ENCODE measurements around the gene SGCD.

SGCD gene

DNA sequence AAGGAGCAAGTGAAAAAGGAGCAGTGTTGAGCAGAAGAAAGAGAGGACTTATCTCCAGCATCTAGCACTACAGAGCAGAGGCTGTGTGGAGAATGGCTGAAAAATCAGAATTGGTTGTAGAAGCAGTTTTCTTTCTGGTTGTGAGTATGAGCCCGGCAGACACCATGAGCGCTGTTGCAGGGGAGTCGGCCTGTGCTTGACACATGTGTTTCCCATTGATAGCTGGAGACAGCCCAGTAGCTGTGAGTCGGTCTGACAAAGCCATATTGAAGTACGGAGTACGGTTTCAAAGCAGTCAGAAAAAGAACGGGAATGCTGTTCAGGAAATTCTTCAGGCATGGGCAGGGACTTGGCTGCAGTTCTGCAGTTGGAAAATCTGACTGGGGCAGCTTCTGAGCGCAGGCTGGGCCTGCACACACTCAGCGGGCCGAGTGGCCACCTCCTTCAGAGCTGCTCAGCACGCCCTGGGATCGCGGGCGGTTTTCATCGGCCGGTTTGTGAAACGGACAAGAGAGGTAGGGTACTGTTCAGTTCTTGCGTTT lies at the start of gene SGCD:
Gene SGCD, plus strand, starts transcription at position 447 of the 542 bp plus-strand sequence.
- DNase-seq = no peak

DNA sequence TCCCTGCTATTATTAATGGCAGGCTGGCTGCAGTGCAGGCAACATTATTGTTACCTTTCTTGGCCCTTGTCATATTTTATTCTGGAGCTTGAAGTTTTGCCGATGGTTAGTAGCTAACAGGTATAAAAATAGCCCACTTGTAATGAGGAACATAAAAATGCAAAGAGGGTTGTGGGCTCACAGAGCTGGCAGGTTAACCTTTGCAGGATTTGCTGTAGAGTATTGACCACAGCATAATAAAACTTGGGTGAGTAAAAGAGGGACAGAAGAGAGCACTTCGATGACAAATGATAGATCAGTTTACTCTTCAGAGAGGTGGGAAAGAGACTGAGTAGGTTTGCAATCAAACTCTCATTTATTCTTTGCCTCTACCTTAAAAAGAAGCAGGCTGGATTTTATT lies 49.7 kb upstream of the SGCD start:
- no peak for DNase-seq

DNA sequence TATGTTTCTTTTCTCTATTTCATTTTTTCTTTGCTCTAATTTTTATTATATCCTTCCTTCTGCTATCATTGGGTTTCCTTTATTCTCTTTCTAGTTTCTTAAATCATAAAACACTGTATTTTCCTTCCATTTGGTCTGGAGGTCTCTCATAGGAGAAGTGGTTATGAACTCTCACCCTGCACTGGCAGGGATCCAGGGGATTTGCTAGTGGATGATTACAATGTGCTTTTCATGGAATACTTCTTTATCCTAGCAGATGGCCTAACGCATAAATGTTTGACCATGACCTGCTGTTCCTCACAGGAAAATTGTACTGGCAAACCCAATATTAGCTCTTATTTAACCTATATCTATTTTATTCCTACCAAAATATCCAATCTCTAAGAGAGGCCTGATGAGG lies 31.5 kb upstream of the SGCD start:
- no peak for DNase-seq

DNA sequence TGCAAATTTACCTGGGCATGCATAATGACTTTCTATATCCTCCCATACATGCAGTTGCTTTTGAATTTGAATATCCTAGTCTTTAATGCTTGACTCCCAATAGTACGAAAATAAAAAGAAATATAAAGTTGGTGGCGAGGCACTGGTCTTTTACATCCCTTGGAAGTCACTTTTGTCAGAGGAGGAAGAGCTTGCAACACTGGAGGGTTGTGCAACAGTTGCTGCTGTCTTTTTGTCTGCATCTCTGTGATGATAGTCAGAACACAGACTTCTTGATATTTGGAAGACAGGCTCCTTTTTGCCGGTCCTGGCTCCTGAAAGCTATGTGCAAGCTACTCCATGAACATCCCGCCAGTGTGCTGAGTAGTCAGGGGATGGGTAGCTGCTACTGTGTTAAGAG lies 16.8 kb upstream of the SGCD start:
- no peak for DNase-seq

DNA sequence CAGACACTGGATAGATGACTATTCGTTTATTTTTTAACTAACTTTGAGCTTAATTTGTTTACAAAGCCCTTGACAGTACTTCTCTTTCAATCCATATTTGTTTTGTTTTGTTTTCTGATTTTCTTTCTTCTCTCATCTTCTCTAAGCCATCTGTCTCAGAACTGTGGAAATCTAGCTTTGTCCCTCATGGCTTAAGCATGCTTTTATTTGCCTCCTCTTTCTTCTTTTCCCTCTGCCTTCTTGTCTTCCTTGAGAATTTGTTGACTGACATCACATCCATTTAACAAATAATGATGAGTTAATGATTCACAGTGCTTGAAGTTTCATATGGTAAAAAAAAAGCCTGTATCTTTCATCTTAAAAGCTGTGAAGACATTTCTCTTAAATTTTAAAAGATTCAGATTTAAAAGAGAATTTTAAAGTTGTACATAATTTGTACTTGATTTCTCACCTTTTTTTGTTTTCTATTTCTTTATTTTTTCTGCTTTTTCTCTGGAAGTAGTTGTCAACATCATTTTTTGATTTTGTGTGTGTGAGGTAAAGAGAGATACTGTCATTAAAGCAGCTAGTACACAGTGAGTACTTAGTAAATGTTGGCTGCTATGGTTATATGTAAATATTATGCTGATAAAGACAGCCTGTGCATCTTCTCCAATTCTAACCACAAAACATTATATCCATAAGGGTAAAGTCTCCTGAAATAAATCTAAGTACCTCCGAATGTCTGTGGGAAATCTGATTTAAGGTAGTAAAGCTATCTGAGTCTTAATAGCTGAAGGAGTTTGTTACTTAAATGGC lies 13.9 kb upstream of the SGCD start:
- no peak for DNase-seq

DNA sequence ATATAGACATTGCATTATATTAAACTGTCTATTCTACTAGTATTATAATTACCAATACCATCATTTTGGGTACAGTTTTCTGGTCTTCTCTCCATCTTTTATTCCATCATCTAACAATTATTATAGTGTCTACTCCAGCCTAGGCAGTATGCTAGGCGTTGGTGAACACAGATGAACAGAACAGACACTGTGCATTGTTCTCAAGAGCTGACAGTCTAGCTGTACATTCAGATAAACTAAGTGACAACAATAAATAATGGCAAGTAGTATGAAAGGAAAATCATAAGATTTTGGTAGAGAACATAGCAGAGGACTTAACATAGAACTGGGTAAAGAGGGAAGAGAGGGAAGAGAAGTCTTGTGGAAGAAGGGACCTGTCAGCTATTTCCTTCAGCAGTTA lies 12.5 kb upstream of the SGCD start:
- no peak for DNase-seq

DNA sequence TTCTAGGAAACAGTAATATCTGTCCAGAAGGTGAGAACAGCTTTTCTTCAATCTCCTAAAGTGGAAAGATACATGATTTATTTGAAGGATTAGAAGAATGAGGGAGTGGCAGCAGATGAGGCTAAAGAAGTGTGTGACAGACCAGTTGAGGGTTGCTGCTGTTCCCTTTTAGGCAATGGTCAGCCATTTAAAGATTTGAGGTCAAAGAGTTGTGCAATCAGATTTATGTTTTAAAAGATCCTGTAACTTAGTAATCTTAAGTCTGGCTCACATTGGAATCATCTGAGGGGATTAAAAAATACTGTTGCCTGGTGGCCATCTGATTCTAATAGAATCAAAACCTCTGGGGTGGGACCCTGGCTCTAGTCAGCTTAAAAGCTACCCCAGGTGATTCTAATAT lies 4.3 kb upstream of the SGCD start:
- DNase-seq = no peak

DNA sequence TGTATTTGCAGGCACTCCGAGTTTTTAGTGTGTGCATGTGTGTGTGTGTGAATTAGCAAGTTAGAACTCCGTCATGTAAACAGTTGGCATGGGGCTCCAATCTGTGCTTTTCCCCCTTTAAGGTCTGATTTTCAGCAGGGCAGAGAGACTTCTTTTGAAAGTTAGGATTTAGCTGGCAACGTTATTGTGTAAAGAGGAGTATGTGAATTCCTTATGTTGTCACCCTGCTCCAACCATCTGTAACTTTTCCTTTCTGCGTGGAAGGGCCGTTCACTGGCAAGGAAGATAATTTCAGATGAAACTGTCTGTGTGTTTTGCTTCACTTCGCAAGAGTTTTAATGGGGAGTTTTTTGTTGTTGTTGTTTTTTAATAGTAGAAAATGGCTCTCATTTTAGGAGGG lies 332 bp downstream of the SGCD start:
- no peak for DNase-seq

DNA sequence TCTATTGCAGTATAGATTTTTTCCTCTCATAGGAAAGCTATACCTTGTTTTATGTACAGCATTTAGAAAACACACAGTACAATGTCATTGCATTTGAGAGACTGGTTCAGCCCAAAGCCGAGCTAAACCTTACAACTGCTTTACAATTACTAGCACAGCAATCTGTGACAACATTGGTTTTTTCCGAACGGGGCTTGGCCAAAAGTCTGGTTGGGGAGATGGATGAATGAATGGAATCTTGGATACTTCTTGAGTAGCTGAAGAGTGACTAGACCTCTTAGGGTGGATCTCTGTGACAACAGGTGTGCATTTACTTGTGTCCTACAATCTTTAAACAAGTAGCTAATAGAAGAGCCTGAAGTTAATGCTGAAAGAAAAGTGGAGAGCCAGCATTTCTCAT lies 1.2 kb downstream of the SGCD start:
- no peak for DNase-seq

DNA sequence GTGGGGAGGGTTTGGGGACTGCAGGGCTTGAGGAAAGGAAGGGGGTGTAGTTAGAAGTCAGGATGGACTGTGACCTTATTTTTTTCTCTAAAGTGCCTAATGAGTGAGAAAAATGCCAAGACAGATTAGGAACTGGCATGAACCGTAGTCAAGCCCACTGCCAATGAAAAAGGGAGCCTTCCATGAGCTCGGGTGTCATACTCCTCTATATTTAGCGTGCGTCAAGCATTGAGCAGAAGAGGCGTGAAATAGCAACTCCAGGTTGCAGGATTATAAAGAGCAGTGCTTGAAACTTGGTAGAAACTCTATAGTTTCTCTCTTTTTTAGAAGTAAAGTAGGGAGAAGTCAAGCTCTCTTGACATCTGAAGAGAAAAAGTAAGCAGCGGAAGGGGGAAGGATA lies 1.8 kb downstream of the SGCD start:
- no peak for DNase-seq

DNA sequence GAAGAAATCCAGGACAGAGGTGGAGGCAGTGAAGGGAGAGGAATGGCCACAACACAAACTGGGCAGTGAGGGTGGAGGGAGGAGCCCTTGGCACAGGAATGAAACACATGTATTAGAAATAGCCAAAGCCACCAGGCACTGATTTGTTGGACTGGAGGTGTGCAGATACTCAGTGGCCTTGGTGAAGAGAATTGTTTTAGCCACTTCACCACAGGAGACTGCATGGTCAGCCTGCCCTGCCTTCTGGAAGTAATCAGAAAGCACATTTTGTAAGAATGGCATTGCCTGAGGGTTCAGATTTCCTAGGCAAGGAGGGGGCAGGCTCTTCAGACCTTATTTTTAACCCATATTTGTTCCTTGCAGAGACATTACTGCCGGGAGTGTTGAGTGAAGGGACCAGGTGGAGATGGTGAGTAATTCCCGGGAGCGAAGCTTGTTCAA lies 2.2 kb downstream of the SGCD start:
- no peak for DNase-seq

DNA sequence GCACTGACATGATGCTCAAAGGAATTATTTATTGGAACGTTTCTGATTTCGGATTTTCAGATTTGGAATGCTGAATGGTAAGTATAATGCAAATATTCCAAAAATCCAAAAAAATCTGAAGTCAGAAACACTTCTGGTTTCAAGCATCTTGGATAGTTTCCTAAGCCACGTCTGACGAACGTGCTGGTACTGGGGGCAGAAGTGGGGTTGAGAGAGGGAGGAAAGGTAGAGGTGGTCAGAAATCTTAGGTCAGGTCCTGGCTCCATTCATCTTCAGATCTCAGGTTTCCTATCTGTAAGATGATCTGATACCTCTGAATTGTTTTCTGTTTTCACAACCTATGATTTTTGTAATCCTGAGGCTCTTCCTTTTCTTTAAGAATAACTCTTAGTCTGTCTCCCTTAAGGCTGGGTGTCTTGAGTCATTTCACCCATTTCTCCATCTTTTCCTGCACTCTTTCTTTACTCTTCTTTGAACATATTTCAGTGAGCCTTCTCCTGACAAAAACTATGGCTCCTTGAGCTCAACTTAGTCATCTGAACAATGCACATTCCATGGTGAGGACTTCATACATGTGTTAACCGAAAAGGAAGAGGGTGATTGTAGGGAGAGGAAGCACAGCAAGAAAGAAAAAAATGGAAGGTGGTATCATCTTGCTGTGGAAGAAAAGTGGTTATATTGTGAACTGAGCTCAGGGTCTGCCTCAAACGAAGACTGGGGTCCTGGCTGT lies 3.3 kb downstream of the SGCD start:
- DNase-seq = no peak

DNA sequence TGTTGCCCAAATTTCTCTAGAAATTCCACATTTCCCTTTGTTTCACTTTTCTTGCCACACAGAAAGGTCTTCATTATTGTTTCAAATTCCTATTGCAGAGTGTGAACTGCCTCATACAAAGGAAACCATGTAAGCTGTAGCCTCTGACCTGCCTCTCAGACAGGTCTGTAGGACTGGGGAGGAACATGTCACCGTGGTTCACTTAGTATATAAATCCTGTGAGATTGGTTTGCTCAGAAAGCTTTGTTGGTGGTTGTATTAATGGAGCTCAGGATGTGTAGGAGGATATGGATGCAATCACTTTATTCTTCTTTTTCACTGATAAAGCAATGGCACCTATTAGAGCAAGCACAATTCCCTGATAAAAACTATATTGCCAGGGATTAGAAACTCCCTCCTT lies 4.2 kb downstream of the SGCD start:
- no peak for DNase-seq

DNA sequence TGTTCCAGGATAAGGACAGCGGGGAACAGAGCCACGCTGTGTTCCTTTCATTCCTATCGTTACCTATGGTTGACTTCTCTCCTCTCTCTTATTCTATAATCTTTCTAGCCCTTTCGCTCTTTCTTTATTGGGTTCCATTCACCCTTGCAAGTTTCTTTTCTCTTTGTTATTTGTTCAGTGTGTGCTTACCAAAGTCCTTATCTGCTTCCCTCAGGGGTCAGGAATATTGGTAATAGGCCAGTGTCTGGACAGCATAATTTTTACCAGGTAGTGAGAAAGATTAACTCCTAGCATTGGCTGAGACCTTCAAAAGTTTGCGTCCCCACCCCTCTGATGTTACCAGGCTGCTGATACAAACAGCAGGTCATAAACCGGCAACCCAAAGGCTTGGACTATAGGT lies 4.9 kb downstream of the SGCD start:
- no peak for DNase-seq

DNA sequence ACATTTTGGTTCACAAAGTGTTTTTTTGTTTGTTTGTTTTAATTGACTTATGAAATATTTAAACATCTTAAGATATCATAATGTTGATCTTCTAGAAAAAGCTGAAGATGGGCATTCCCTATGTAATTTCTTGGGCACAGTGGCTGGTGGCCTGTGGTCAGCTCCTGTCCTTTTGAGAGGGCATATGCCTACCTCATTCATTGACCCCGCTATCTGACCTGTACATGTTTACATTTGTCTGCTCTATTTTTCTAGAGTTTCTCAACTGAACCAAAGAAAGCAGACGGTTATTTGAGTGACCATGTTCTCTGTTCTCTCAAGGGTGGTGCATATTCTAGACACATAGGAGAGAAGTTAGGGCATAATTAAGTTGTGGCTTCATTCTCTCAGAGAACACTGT lies 5.3 kb downstream of the SGCD start:
- no peak for DNase-seq

DNA sequence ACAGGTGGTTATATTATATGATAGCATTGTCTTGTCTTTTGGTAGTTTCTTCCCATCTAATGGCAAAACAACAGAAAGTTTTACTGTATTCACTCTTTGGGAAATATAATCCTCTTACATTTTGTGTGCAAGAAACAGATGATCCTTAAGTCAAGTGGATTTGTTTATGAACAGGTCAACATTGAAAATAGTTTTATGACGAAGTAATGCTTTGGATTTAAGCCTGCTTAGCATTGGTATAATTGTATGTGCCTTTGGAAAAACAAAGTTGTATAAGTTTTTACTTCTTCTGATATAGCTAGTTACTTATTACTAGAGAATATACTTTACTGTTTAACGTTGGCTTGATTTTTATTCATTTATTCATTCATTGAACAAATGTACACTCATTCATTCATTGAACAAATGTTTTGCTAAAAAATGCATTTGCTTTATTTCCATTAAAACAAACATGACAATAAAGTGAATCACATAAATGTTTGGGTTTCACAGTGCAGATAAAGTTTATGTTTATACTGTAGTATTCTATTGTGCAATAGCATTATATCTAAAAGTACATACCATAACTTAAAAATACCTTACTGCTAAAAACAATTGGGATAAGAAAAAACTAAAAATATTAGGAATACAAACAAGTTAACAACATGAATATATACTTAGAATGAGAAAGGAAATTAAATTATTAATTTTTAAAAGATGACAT lies 12.3 kb downstream of the SGCD start:
- no peak for DNase-seq

DNA sequence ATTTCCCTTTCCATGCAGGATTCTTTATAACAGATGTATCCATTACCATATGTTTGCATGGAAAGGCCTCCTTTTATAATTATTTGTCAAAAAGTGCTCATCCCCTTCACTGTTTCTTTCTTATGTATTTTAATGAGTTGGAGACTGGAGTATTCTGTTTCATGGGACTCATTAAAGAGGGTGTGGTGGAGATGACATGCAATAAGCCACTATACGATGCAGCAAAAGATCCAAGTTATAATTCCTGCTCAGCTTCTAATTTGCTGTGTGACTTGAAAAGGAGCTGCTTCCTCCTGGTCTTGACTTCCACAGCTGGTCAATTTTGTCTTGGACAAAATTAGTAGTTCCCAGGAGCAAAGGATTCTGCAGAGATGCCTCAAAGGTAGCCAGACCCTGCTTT lies 13.9 kb downstream of the SGCD start:
- no peak for DNase-seq

DNA sequence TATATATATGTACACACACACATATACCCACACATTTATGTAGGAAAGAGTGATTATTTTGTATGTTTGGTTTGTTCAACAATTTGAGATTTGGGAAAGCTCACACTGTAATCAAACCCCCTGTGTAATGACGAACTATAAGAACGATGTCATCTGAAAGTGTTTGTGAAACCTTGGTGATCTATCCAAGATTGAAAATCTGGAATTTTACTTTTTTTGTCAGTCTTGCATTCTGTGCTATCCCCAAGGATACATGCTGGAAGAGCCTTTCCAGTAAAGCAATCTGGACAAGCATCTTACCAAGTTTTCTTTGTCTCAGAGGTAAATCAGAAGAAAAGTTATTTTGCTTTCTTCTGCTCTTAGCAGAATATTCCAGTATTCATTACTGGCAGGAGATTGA lies 23.3 kb downstream of the SGCD start:
- DNase-seq = no peak

DNA sequence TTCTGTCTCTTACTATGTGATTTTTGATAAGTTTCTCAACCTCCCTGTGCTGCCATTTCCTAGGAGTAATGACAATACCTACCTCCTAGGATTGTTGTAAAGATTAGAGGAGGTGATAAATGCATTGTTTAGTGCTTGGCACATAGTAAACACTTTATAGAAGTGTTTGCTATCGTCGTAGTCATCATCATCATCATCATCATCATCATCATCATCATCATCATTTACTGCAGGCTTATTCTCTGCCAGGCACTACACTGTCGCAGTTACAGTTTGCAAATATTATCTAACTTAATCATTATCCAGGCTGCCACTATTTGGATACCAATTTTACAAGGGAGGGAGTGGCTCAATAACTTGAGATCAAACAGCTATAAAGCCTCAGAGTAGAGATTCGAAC lies 24.5 kb downstream of the SGCD start:
- DNase-seq = no peak

DNA sequence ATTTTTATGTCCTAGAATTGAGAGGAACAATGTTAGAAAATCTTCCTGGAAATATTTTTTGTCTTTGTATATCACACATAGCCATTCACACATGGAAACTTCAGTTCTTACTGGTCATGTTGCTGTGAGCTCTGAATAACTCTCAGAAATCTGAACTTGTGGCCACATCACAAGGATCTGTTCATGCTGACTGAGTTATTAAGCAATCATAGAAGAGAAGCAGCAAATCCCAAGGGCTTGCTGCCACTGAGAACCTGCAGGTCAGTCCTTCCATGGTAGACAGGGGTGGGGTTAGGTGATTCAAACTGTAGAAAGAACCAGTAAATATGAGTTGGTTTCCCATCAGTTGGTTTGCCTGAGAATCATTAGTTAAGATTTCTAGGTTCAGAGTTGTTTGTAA lies 27.6 kb downstream of the SGCD start:
- DNase-seq = no peak

DNA sequence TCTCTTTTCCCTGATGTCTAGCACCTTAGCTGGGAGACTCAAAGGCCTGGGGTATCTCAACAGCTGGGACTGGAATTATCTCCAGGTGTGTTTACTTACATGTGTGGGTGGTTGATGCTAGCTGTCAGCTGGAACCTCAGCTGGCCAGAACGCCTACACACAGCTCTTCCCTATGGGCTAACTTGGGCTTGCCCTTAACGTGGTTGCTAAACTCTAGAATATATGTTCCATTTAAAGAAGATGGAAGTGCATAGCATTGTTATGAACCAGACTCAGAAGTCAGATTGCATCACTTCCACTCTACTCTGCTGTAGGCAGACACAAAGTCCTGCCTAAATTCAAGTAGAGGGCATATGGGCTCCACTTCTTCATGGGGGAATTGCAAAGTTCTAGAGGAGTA lies 29.3 kb downstream of the SGCD start:
- DNase-seq = no peak

DNA sequence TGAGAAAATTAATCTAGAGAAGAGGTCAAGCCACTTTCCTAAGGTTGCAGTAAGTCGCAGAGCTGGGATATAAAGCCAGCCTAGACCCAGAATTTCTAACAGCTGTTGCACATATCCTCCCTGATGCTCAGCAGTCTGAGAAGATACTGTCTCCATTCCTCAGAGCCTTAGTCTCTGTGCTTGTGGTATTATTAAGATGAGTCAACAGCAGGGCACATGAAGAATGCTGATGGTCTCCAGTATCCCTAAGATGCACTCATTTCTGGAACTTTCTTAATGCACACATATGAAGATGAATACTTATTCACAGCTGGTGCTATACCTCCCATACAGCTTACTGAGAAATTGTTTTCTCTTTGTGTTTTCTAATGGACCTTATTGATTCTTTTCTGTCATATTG lies 32.5 kb downstream of the SGCD start:
- no peak for DNase-seq

DNA sequence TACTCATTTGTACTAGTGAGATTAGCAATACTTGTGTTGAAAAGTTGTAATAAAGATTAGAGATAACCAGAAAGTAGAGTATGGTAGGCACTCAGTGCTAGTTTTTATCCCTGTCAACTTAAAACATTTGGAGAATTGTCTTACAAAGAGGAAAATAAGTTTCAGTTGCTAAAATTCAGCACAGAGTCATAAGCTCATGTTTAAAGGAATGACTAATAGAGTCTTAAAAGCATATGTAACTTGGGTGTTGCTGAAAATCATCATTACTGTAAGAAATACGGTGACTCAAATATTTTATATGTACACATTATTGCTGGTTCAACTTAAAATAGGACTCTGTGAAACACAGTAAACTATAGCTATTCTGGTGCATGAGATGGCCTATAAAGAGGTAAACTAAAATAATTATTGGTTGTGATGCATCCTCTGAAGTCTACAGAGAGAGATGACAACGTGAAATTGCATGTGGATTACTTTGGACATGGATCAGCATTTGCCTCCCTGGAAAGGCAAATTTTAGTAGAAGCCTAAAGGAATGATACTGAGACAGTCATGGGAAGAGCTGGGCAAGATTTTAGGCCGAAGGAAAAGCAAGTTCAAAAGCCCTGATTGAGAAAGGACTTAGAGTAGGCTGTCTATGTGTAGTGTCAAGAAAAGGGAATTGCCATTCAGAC lies 34.6 kb downstream of the SGCD start:
- no peak for DNase-seq

Data from inflammatory macrophage treated with lipopolysaccharide for 1 hour (primary cell).